GM12891 (cell line): ENCODE measurements around the gene CDC20B.

ENCODE experiments used
- POLR2A ChIP-seq: IDR thresholded peaks from 2 replicates; pipeline ENCODE4 v1.6.1; 2011; ENCODE audit warnings: low read depth, low read length, control low read depth
- POLR2AphosphoS5 ChIP-seq: IDR thresholded peaks from 2 replicates; pipeline ENCODE4 v1.6.1; 2011; ENCODE audit warnings: low read depth, low read length, control low read depth

DNA sequence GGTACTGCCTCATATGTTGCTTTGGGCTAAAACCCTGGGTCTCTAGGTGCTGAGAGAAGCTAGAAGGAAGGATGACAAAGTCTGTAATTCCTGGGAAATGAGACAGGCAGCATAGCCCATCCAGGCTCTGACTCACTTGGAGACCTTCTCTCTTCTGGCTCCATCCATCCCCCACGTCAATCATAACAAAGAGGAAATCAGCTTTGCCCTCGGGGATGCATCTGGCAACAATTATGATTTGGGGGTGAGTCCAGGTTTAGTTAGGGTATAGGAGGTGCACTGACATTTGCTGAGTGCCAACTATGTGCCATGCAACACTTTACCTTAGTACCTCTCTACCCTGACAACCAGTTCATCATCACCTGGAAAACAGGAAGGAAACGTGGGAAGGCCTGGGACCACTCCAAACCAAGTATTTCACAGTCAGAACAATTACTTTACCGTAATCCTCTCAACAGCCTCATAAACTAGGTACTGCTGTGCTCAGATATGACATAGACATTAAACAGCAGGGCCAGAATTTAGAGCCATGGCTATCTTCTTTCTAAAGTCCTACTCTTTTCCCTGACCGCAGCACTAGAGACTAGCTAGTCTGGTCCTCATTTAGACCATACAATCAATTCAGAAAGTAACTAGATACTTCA is 109.6 kb downstream of the CDC20B start:
- TF ChIP-seq POLR2A (no peak), POLR2AphosphoS5 (no peak)
